ENCODE results near the gene COX6B1.

COX6B1 gene

DNA sequence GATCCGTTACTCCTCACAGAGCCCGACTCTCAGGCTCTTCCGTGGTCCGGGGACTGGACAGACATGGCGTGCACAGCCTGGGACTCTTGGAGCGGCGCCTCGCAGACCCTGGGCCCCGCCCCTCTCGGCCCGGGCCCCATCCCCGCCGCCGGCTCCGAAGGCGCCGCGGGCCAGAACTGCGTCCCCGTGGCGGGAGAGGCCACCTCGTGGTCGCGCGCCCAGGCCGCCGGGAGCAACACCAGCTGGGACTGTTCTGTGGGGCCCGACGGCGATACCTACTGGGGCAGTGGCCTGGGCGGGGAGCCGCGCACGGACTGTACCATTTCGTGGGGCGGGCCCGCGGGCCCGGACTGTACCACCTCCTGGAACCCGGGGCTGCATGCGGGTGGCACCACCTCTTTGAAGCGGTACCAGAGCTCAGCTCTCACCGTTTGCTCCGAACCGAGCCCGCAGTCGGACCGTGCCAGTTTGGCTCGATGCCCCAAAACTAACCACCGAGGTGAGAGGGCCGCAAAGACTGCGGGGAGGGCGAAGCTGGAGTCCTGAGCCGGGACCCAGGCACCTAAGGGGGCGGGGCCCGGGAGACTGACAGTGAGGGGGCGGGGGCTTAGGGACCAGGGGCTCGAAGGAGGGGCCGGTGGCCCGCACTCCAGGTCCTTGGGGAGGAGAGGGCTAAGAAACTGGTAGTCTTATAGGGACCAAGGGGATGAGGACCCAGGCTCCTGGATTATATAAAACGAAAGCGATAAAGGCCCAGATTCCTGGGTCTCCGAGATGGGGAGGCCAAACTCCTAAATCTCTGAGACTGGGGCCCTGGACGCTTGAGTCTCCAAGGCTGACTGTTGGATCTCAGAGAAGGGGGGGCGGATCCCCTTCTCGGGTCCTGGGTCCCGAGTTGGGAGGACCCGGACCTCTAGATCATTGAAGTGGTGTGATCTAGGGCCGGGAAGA lies 4.6 kb upstream of the COX6B1 start (continued):
- TF ChIP-seq ZNF169 (tag by site-specific recombination; IDR thresholded peaks at IDR 0.05): no peak

DNA sequence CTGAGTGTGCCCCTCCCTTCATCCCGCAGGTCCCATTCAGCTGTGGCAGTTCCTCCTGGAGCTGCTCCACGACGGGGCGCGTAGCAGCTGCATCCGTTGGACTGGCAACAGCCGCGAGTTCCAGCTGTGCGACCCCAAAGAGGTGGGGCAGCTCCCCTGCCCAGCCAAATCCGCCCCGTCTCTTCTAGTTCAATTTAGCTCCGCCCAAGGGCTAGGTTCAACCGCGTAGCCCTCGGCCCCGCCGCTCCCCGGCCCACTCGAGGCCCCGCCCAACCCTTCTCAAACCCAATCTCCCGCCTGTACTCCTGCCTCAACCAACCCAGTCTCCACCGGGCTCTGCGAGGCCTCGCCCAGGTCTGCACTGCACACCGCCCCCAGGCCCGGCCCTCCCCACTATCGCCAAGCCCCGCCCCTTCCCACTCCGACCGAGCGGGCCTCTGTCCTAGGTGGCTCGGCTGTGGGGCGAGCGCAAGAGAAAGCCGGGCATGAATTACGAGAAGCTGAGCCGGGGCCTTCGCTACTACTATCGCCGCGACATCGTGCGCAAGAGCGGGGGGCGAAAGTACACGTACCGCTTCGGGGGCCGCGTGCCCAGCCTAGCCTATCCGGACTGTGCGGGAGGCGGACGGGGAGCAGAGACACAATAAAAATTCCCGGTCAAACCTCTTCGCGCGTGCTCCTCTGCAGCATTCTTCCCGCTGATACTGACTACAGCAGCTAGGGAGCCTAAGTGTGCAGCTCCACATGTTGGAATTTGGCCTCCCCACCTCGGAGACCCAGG lies 3.7 kb upstream of the COX6B1 start:
- peaks cover 0 to 4% of the 10 kb centered on the region in 2 experiments; a peak in 1 of 3 replicates for H3K36me3 ChIP-seq (ENCODE audit: control insufficient read depth in 2 of 2, insufficient read depth in 1 of 2, low read length in 2 of 2)
- CTCF ChIA-PET: interaction anchor here (0.6 to 2.5 kb wide), 7 partner anchors 32 to 172 kb away, joined by 3 to 10 read pairs (median 3); partner anchors contain the start of gene HAUS5
- peak overlapping the region; percentile 30 for H3K4me3 ChIP-seq (ENCODE audit: low read depth, low read length)
- H3K4me1 ChIP-seq (ENCODE audit: control insufficient read depth, insufficient read depth, low read length): peaks cover 33% of the 10 kb centered on the region
- H3K27ac ChIP-seq (ENCODE audit: extremely low read depth, low read depth, low read length): peak overlapping the region; percentile 91
- H3K9me3 ChIP-seq (ENCODE audit: control insufficient read depth, insufficient read depth, low read depth, low read length): no peaks in the 10 kb centered on the region
- POLR2A ChIA-PET: interaction anchor here (0.5 to 3.8 kb wide), 37 partner anchors 7 to 1427 kb away, joined by 3 to 42 read pairs (median 6); partner anchors contain the start of genes HAUS5, LIN37, PSENEN and RBM42
- TF ChIP-seq YY1 (tag by site-specific recombination; IDR thresholded peaks at IDR 0.05): no peak
- TF ChIP-seq ZNF112 (tag by site-specific recombination; IDR thresholded peaks at IDR 0.05): no peak
- TF ChIP-seq, protein P1, sequence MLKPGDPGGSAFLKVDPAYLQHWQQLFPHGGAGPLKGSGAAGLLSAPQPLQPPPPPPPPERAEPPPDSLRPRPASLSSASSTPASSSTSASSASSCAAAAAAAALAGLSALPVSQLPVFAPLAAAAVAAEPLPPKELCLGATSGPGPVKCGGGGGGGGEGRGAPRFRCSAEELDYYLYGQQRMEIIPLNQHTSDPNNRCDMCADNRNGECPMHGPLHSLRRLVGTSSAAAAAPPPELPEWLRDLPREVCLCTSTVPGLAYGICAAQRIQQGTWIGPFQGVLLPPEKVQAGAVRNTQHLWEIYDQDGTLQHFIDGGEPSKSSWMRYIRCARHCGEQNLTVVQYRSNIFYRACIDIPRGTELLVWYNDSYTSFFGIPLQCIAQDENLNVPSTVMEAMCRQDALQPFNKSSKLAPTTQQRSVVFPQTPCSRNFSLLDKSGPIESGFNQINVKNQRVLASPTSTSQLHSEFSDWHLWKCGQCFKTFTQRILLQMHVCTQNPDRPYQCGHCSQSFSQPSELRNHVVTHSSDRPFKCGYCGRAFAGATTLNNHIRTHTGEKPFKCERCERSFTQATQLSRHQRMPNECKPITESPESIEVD (tag by site-specific recombination; IDR thresholded peaks at IDR 0.05): no peak
- TF ChIP-seq ZNF404 (tag by site-specific recombination; IDR thresholded peaks at IDR 0.05): no peak
- TF ChIP-seq KLF8 (tag by site-specific recombination; IDR thresholded peaks at IDR 0.05): peak; percentile 98
- no peak for TF ChIP-seq TRIM28 (IDR thresholded peaks at IDR 0.05; ENCODE audit: borderline replicate concordance, low read length)
- TF ChIP-seq ZNF777 (tag by site-specific recombination; IDR thresholded peaks at IDR 0.05; ENCODE audit: borderline replicate concordance): peak; percentile 66; the same call in 1 of the 2 replicates
- TF ChIP-seq ZSCAN16 (tag by site-specific recombination; IDR thresholded peaks at IDR 0.05): no peak
- TF ChIP-seq ZFHX2 (tag by site-specific recombination; conservative IDR thresholded peaks at IDR 0.05): peak; percentile 48
- no peak for TF ChIP-seq ZNF140 (tag by site-specific recombination; IDR thresholded peaks at IDR 0.05)
- no peak for TF ChIP-seq ZNF274 (IDR thresholded peaks at IDR 0.05; ENCODE audit: low read length)
- no peak for TF ChIP-seq ZNF274 (tag by site-specific recombination; IDR thresholded peaks at IDR 0.05; ENCODE audit: borderline replicate concordance)
- TF ChIP-seq ZNF211 (tag by site-specific recombination; IDR thresholded peaks at IDR 0.05; ENCODE audit: low read depth): no peak
- TF ChIP-seq ZNF433 (tag by site-specific recombination; IDR thresholded peaks at IDR 0.05; ENCODE audit: low read depth): no peak
- TF ChIP-seq, protein P2, sequence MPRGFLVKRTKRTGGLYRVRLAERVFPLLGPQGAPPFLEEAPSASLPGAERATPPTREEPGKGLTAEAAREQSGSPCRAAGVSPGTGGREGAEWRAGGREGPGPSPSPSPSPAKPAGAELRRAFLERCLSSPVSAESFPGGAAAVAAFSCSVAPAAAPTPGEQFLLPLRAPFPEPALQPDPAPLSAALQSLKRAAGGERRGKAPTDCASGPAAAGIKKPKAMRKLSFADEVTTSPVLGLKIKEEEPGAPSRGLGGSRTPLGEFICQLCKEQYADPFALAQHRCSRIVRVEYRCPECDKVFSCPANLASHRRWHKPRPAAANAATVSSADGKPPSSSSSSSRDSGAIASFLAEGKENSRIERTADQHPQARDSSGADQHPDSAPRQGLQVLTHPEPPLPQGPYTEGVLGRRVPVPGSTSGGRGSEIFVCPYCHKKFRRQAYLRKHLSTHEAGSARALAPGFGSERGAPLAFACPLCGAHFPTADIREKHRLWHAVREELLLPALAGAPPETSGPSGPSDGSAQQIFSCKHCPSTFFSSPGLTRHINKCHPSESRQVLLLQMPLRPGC (tag by site-specific recombination; IDR thresholded peaks at IDR 0.05): peak; percentile 76; the same call in 1 of the 2 replicates
- no peak for TF ChIP-seq ZNF830 (tag by site-specific recombination; IDR thresholded peaks at IDR 0.05; ENCODE audit: low read depth)
- no peak for TF ChIP-seq ZNF571 (tag by site-specific recombination; IDR thresholded peaks at IDR 0.05)
- TF ChIP-seq, protein P3, sequence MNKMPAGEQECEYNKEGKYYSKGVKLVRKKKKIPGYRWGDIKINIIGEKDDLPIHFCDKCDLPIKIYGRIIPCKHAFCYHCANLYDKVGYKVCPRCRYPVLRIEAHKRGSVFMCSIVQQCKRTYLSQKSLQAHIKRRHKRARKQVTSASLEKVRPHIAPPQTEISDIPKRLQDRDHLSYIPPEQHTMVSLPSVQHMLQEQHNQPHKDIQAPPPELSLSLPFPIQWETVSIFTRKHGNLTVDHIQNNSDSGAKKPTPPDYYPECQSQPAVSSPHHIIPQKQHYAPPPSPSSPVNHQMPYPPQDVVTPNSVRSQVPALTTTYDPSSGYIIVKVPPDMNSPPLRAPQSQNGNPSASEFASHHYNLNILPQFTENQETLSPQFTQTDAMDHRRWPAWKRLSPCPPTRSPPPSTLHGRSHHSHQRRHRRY (tag by site-specific recombination; IDR thresholded peaks at IDR 0.05): no peak
- TF ChIP-seq ZNF530 (tag by site-specific recombination; IDR thresholded peaks at IDR 0.05; ENCODE audit: low read depth): no peak
- TF ChIP-seq ZNF2 (tag by site-specific recombination; IDR thresholded peaks at IDR 0.05): peak; percentile 46; the same call in 1 of the 2 replicates
- TF ChIP-seq, protein P4, sequence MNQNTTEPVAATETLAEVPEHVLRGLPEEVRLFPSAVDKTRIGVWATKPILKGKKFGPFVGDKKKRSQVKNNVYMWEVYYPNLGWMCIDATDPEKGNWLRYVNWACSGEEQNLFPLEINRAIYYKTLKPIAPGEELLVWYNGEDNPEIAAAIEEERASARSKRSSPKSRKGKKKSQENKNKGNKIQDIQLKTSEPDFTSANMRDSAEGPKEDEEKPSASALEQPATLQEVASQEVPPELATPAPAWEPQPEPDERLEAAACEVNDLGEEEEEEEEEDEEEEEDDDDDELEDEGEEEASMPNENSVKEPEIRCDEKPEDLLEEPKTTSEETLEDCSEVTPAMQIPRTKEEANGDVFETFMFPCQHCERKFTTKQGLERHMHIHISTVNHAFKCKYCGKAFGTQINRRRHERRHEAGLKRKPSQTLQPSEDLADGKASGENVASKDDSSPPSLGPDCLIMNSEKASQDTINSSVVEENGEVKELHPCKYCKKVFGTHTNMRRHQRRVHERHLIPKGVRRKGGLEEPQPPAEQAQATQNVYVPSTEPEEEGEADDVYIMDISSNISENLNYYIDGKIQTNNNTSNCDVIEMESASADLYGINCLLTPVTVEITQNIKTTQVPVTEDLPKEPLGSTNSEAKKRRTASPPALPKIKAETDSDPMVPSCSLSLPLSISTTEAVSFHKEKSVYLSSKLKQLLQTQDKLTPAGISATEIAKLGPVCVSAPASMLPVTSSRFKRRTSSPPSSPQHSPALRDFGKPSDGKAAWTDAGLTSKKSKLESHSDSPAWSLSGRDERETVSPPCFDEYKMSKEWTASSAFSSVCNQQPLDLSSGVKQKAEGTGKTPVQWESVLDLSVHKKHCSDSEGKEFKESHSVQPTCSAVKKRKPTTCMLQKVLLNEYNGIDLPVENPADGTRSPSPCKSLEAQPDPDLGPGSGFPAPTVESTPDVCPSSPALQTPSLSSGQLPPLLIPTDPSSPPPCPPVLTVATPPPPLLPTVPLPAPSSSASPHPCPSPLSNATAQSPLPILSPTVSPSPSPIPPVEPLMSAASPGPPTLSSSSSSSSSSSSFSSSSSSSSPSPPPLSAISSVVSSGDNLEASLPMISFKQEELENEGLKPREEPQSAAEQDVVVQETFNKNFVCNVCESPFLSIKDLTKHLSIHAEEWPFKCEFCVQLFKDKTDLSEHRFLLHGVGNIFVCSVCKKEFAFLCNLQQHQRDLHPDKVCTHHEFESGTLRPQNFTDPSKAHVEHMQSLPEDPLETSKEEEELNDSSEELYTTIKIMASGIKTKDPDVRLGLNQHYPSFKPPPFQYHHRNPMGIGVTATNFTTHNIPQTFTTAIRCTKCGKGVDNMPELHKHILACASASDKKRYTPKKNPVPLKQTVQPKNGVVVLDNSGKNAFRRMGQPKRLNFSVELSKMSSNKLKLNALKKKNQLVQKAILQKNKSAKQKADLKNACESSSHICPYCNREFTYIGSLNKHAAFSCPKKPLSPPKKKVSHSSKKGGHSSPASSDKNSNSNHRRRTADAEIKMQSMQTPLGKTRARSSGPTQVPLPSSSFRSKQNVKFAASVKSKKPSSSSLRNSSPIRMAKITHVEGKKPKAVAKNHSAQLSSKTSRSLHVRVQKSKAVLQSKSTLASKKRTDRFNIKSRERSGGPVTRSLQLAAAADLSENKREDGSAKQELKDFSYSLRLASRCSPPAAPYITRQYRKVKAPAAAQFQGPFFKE (tag by site-specific recombination; IDR thresholded peaks at IDR 0.05; ENCODE audit: borderline replicate concordance): no peak
- 0 out of 2 replicates have a peak, but pooled peaks have one; percentile 8 for TF ChIP-seq ZNF561 (tag by site-specific recombination; IDR thresholded peaks at IDR 0.05; ENCODE audit: borderline replicate concordance)
- TF ChIP-seq KLF10 (tag by site-specific recombination; IDR thresholded peaks at IDR 0.05): peak; percentile 23

Measured in HEK293 (cell line).